K562 (cell line): ENCODE data around the gene UBAP1L. TPM values are rescaled to one million over a fixed set of nuclear protein-coding genes. Genes with fewer than 3 reads are reported as not detected.

Experiments
- ATAC-seq: fragments of 200-7000 bp; cut with Tn5 transposase; 3 replicates; pipeline ENCODE4 v1.9.1; 2020; ENCODE audit warnings: moderate library complexity
- BruUV-seq: library from RNA; stranded (reverse); fragments of 400-500 nt; replicated peaks from 2 replicates; lab custom pipeline; 2021; lab: Mats Ljungman, UMichigan
- CTCF ChIA-PET: fragments of 300-600 bp; formaldehyde crosslinking; extraction: SDS; loops from one replicate; lab custom pipeline; 2021; ENCODE audit warnings: low intra/inter-chr PET ratio; lab: Yijun Ruan, JAX
- POLR2A ChIA-PET: fragments of 300-600, 350-650 bp; sonication (Branson Sonifier 250); formaldehyde crosslinking; extraction: SDS; loops from one replicate; lab custom pipeline; 2021; ENCODE audit warnings: antibody characterized with exemption, inconsistent platforms; lab: Yijun Ruan, JAX
- DNase-seq, 4 experiments: peaks; one replicate each; pipeline versions ENCODE4 v3.0.0 to v3.0.0-alpha.2; 2011 to 2018; ENCODE audit warnings: low spot score in 3 of 4, mixed read lengths in 3 of 4; ENCODE audit errors: extremely low read depth in 1 of 4
- FAIRE-seq: peaks from 2 replicates; lab custom pipeline; 2011; peaks lifted over from hg19 to GRCh38; lab: Jason Lieb, UNC
- H2AFZ ChIP-seq: 2 replicates; pipeline ENCODE4 v1.6.0; 2011; ENCODE audit warnings: low read depth, low read length, control low read depth, inconsistent platforms
- H3K27ac ChIP-seq: fragments of 200-600 bp; 3 replicates; pipeline ENCODE4 v1.8.0; 2011; ENCODE audit warnings: low read depth, mild to moderate bottlenecking, control low read depth, inconsistent platforms, low read length, moderate library complexity, mixed read lengths; ENCODE audit errors: extremely low read depth
- H3K27me3 ChIP-seq, 2 experiments: fragments of 300-600 bp in 1 of 2; 2 replicates in 1 of 2; 3 replicates in 1 of 2; pipeline versions ENCODE4 v1.6.0 to v1.8.0; 2011; ENCODE audit warnings: inconsistent platforms in 2 of 2, low read length in 2 of 2, mild to moderate bottlenecking in 1 of 2, mixed read lengths in 1 of 2, moderate library complexity in 1 of 2; ENCODE audit not compliant: control insufficient read depth in 2 of 2, insufficient read depth in 2 of 2
- H3K36me3 ChIP-seq: fragments of 300-600 bp; 3 replicates; pipeline ENCODE4 v1.8.0; 2011; ENCODE audit warnings: mild to moderate bottlenecking, low read length, inconsistent platforms; ENCODE audit not compliant: control insufficient read depth, insufficient read depth
- H3K4me1 ChIP-seq, 2 experiments: fragments of 200-600 bp in 1 of 2; replicated peaks in 1 of 2; 2 replicates in 1 of 2; 3 replicates in 1 of 2; pipeline versions ENCODE4 v1.5.1 to v1.8.0; 2011; ENCODE audit warnings: inconsistent platforms in 2 of 2, low read length in 2 of 2, mild to moderate bottlenecking in 1 of 2, mixed read lengths in 1 of 2, moderate library complexity in 1 of 2; ENCODE audit not compliant: control insufficient read depth in 2 of 2, insufficient read depth in 2 of 2
- H3K4me2 ChIP-seq: 2 replicates; pipeline ENCODE4 v1.6.1; 2011; ENCODE audit warnings: low read length, control low read depth, inconsistent platforms, mixed read lengths; ENCODE audit not compliant: insufficient read depth
- H3K4me3 ChIP-seq: fragments of 200-600 bp; sonication (generic), shearing (Covaris generic); 2 replicates; pipeline ENCODE4 v1.5.1; 2016; ENCODE audit warnings: control low read depth, inconsistent platforms
- H3K79me2 ChIP-seq: fragments of 200-600 bp; 3 replicates; pipeline ENCODE4 v1.8.0; 2011; ENCODE audit warnings: low read length, inconsistent platforms; ENCODE audit not compliant: control insufficient read depth, insufficient read depth
- H3K9ac ChIP-seq, 2 experiments: 2 replicates each; pipeline versions ENCODE4 v1.6.0 to v1.6.1; 2011; ENCODE audit warnings: low read depth in 2 of 2, low read length in 2 of 2, control low read depth in 1 of 2, inconsistent platforms in 1 of 2, mild to moderate bottlenecking in 1 of 2, mixed read lengths in 1 of 2; ENCODE audit not compliant: insufficient read depth in 1 of 2
- H3K9me1 ChIP-seq: one replicate; pipeline ENCODE4 v1.6.0; 2011; ENCODE audit warnings: inconsistent platforms, mild to moderate bottlenecking, low read length, moderate library complexity; ENCODE audit not compliant: control insufficient read depth, insufficient read depth
- H3K9me3 ChIP-seq: replicated peaks from 2 replicates; pipeline ENCODE4 v1.5.1; 2011; ENCODE audit warnings: low read depth, low read length, inconsistent platforms; ENCODE audit not compliant: control insufficient read depth, insufficient read depth
- H4K20me1 ChIP-seq: replicated peaks from 2 replicates; pipeline ENCODE4 v1.6.1; 2011; ENCODE audit warnings: low read length, inconsistent platforms, mixed read lengths; ENCODE audit not compliant: control insufficient read depth, insufficient read depth
- ARNT ChIP-seq, 2 experiments: fragments of 450-650 bp; IDR thresholded peaks; 2 replicates each; pipeline ENCODE4 v1.6.1; 2016; ENCODE audit warnings: mild to moderate bottlenecking in 1 of 2
- CBX5 ChIP-seq: IDR thresholded peaks from 2 replicates; pipeline ENCODE4 v1.6.1; 2014; ENCODE audit warnings: low read depth, borderline replicate concordance
- HMGN3 ChIP-seq: IDR thresholded peaks from 2 replicates; pipeline ENCODE4 v1.6.1; 2011; ENCODE audit warnings: borderline replicate concordance, low read depth, mild to moderate bottlenecking, mixed read lengths, low read length; ENCODE audit not compliant: insufficient read length; ENCODE audit errors: extremely low read depth
- HNRNPL ChIP-seq: fragments of 200-400 bp; formaldehyde crosslinking; IDR thresholded peaks from 2 replicates; pipeline ENCODE4 v1.6.1; 2017; ENCODE audit warnings: low read depth, mild to moderate bottlenecking, low read length
- MED1 ChIP-seq: sonication (generic); formaldehyde crosslinking; IDR thresholded peaks from 2 replicates; pipeline ENCODE4 v1.8.1; 2023; ENCODE audit warnings: missing genetic modification reagents, borderline replicate concordance
- RAD21 ChIP-seq, 2 experiments: fragments of 250-450 bp in 1 of 2; fragments of 450-650 bp in 1 of 2; sonication (Bioruptor Pico) in 1 of 2; formaldehyde crosslinking in 1 of 2; IDR thresholded peaks in 1 of 2; conservative IDR thresholded peaks in 1 of 2; 2 replicates each; pipeline versions ENCODE4 v1.4.0 to v1.8.0; 2020 to 2022; ENCODE audit warnings: mild to moderate bottlenecking in 2 of 2, moderate library complexity in 1 of 2
- SMC3 ChIP-seq: conservative IDR thresholded peaks from 2 replicates; pipeline ENCODE4 v1.6.1; 2011; ENCODE audit warnings: low read depth, low read length, improper control_type of control experiment; ENCODE audit not compliant: insufficient read depth
- SP2 ChIP-seq: IDR thresholded peaks from 2 replicates; pipeline ENCODE4 v1.6.1; 2011; ENCODE audit warnings: mild to moderate bottlenecking, low read depth, low read length, moderate library complexity; ENCODE audit not compliant: poor library complexity, severe bottlenecking; ENCODE audit errors: extremely low read depth
- ZNF436 ChIP-seq: fragments of 250-450, 450-650 bp; sonication (Bioruptor Pico); formaldehyde crosslinking; IDR thresholded peaks from 2 replicates; pipeline ENCODE4 v1.7.0; 2020; ENCODE audit warnings: mild to moderate bottlenecking
- WGBS: fragments of 100-300 bp; shearing (Covaris generic); methylation state at CpG from one replicate; pipeline ENCODE4 v1.1.6; 2016; ENCODE audit warnings: low coverage, mixed read lengths; ENCODE audit not compliant: insufficient coverage; ENCODE audit errors: missing lambda C conversion rate; 5-methylcytosine and 5-hydroxymethylcytosine counted together
- in situ Hi-C: fragments of 300-500 bp; cut with MboI; formaldehyde crosslinking; loops from 4 replicates; pipeline ENCODE4 v1.15.0; 2018; ENCODE audit warnings: inconsistent platforms, mixed read lengths
- intact Hi-C: fragments of 100-400 bp; cut with micrococcal nuclease; formaldehyde crosslinking; loops from 2 replicates; pipeline ENCODE4 v1.14.2; 2022
- polyA plus RNA-seq, 8 experiments: library from polyadenylated mRNA; depleted of rRNA in 4 of 8; stranded (reverse) in 5 of 8; unstranded in 3 of 8; fragments of >200 nt; fragmentation: Nextera tagmentation in 2 of 8; fragmentation: Illumina TruSeq in 1 of 8; extraction: Ambion mirVana in 2 of 8; extraction: Trizol in 1 of 8; gene quantifications; 2 replicates each; pipeline versions ENCODE4 v1.2.1 to v1.2.3, GENCODE V29; 2011 to 2014; ENCODE audit warnings: inconsistent platforms in 1 of 8, missing spikeins in 1 of 8
- total RNA-seq, 7 experiments: library from RNA; depleted of rRNA in 6 of 7; stranded (reverse); fragments of >200 nt in 6 of 7; fragmentation: Illumina TruSeq in 2 of 7; extraction: Trizol in 2 of 7; gene quantifications; 2 replicates each; pipeline versions ENCODE4 v1.2.1 to v1.2.3, GENCODE V29; 2011 to 2021; ENCODE audit warnings: low replicate concordance in 1 of 7
- TF ChIP-seq, protein P1 (sequence below), 2 experiments: IDR thresholded peaks; 2 replicates each; pipeline ENCODE4 v1.6.1; 2011; ENCODE audit warnings: borderline replicate concordance in 1 of 2, control low read depth in 1 of 2, low read depth in 1 of 2, low read length in 1 of 2, mild to moderate bottlenecking in 1 of 2, mixed read lengths in 1 of 2, moderate library complexity in 1 of 2; ENCODE audit not compliant: insufficient read depth in 1 of 2, insufficient read length in 1 of 2, poor library complexity in 1 of 2, severe bottlenecking in 1 of 2; ENCODE audit errors: extremely low read depth in 1 of 2
- TF ChIP-seq, protein P2 (sequence below), 3 experiments: IDR thresholded peaks in 2 of 3; conservative IDR thresholded peaks in 1 of 3; 2 replicates each; pipeline ENCODE4 v1.5.1; 2011 to 2012; ENCODE audit warnings: low read length in 3 of 3, mild to moderate bottlenecking in 3 of 3, control low read depth in 2 of 3, improper control_type of control experiment in 1 of 3, inconsistent platforms in 1 of 3, low read depth in 1 of 3, mixed read lengths in 1 of 3, moderate library complexity in 1 of 3; ENCODE audit not compliant: insufficient read depth in 2 of 3

Gene UBAP1L
- total and polyA plus RNA-seq, 9 of the 15 experiments (the other 6 are each of a cell fraction or from before 2014, with no cell fraction given), result 0.16 to 0.71 (median 0.41) TPM; not detected in 2

DNA sequence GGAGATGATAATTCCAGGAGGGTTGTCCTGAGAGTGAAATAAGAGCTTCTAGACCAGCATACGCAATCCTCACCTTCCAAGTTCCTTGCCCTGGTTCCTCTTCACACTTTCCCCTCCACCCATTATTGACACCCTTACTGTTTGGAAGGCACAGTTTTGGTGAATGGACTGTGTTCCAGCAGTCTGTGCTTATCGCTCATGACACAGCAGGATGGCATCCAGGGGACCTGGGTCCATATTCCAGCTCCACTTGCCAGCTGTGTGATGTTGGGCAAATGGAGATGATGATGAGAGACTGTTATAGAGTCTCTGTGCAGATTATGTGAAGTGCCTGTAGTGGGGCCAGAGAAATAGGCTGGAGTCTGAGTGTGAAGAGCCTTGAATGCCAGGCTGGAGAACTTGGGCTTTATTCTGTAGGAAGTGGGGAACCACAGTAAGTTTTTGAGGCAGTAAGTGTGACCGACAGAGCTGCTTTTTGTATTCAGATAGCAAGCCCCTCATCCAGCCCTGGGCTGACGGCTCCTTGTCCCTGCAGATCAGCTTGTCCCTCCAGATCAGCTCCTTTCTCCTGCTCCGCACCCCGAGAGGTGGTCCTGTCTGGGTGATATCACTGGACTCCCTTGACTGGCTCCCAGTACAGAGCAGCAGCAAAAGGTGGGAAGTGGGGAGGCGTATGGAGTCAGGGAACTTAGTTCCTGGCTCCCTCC is 30.3 kb downstream of the UBAP1L start (continued):
- no peak for TF ChIP-seq ZNF436 (CRISPR knock-in tag)

DNA sequence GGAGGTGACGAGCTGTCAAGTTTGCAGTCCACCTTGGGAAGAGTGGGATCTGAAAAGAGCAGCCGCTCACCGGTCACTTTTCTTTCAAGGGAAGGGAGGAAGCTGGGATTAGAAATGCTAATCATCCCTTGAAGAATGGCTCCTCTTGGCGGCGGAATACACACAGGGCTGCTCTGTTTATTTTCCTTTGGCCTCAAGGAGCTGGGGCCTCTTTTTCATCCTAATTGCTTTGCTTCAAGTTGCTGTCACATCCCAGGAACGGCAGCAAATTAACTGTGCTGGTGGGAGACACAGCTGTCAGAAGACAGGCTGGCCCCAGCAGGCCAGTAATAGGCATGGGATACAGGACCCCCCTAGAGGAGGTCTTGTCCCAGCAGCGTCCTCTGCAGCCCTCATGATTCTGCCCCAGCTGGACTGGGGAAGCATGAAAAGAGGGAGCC is 31.7 kb downstream of the UBAP1L start:
- ATAC-seq (no peak), DNase-seq (peak in 1 of 4 experiments; percentile 17), FAIRE-seq (peak; percentile 15)
- peaks cover 0 to 2% of the 10 kb centered on the region in 2 experiments; a peak in 1 of 5 replicates for H3K4me1 ChIP-seq
- WGBS, result 3% methylated on average over 7 of the region's 7 CpGs
- no peaks in the 10 kb centered on the region for H3K9me1 ChIP-seq
- ChIA-PET CTCF (interaction anchor here (1.1 to 1.7 kb wide), 2 partner anchors 30 to 352 kb away, joined by 5 to 6 read pairs; no protein-coding TSS in a partner anchor), POLR2A (interaction anchor here (0.6 to 2.6 kb wide), 3 partner anchors 14 to 1663 kb away, joined by 3 to 7 read pairs (median 4); partner anchors contain the start of gene RNU5B-1)
- BruUV-seq, result no TSS peak
- in situ Hi-C loops (no loop called here), intact Hi-C loops (no loop called here)
- no peaks in the 10 kb centered on the region for H3K36me3 ChIP-seq
- H3K27me3 ChIP-seq, result peaks cover 31 to 66% of the 10 kb centered on the region in 2 experiments
- H3K9ac ChIP-seq, result no peak overlapping the region
- peaks cover 8% of the 10 kb centered on the region for H4K20me1 ChIP-seq
- no peak overlapping the region for H3K4me3 ChIP-seq
- no peaks in the 10 kb centered on the region for H3K79me2 ChIP-seq
- H2AFZ ChIP-seq, result no peak overlapping the region
- H3K9me3 ChIP-seq, result no peaks in the 10 kb centered on the region
- no peak overlapping the region for H3K4me2 ChIP-seq
- H3K27ac ChIP-seq, result no peak overlapping the region
- TF ChIP-seq, protein P1, sequence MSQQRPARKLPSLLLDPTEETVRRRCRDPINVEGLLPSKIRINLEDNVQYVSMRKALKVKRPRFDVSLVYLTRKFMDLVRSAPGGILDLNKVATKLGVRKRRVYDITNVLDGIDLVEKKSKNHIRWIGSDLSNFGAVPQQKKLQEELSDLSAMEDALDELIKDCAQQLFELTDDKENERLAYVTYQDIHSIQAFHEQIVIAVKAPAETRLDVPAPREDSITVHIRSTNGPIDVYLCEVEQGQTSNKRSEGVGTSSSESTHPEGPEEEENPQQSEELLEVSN (IDR thresholded peaks at IDR 0.05; ENCODE audit: borderline replicate concordance in 1 of 2, extremely low read depth in 1 of 2, insufficient read depth in 1 of 2, insufficient read length in 1 of 2, low read depth in 1 of 2, low read length in 1 of 2, poor library complexity in 1 of 2, severe bottlenecking in 1 of 2), result no peak
- no peak for TF ChIP-seq ARNT (IDR thresholded peaks at IDR 0.05)
- no peak for TF ChIP-seq SP2
- TF ChIP-seq RAD21 (CRISPR knock-in tag; conservative IDR thresholded peaks at IDR 0.05 in 1 of 2, IDR thresholded peaks at IDR 0.05 in 1 of 2), result peak; percentile 46 to 67
- no peak for TF ChIP-seq CBX5
- TF ChIP-seq, protein P2, sequence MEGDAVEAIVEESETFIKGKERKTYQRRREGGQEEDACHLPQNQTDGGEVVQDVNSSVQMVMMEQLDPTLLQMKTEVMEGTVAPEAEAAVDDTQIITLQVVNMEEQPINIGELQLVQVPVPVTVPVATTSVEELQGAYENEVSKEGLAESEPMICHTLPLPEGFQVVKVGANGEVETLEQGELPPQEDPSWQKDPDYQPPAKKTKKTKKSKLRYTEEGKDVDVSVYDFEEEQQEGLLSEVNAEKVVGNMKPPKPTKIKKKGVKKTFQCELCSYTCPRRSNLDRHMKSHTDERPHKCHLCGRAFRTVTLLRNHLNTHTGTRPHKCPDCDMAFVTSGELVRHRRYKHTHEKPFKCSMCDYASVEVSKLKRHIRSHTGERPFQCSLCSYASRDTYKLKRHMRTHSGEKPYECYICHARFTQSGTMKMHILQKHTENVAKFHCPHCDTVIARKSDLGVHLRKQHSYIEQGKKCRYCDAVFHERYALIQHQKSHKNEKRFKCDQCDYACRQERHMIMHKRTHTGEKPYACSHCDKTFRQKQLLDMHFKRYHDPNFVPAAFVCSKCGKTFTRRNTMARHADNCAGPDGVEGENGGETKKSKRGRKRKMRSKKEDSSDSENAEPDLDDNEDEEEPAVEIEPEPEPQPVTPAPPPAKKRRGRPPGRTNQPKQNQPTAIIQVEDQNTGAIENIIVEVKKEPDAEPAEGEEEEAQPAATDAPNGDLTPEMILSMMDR (IDR thresholded peaks at IDR 0.05 in 2 of 3, conservative IDR thresholded peaks at IDR 0.05 in 1 of 3; ENCODE audit: insufficient read depth in 2 of 3, low read depth in 1 of 3, low read length in 3 of 3), result peak; percentile 31 to 59 (median 32); a peak in 5 of 6 replicates
- TF ChIP-seq HMGN3, result no peak
- no peak for TF ChIP-seq MED1 (CRISPR knock-in tag)
- 0 out of 2 replicates have a peak, but pooled peaks have one; percentile 34 for TF ChIP-seq SMC3
- TF ChIP-seq HNRNPL, result no peak
